GM18909 (cell line): ENCODE data around the gene FHIP2A.
"Not testable (repeated sequence)": the region's sequence is repeated elsewhere in the genome, so short reads cannot be mapped to it uniquely, and the experiment has no call there.

ENCODE experiments used
- ATAC-seq: cut with Tn5 transposase; IDR thresholded peaks from one replicate; pipeline ENCODE4 v1.9.1; 2021; ENCODE audit warnings: mild to moderate bottlenecking; ENCODE audit not compliant: unreplicated experiment, poor library complexity

The FHIP2A gene

DNA sequence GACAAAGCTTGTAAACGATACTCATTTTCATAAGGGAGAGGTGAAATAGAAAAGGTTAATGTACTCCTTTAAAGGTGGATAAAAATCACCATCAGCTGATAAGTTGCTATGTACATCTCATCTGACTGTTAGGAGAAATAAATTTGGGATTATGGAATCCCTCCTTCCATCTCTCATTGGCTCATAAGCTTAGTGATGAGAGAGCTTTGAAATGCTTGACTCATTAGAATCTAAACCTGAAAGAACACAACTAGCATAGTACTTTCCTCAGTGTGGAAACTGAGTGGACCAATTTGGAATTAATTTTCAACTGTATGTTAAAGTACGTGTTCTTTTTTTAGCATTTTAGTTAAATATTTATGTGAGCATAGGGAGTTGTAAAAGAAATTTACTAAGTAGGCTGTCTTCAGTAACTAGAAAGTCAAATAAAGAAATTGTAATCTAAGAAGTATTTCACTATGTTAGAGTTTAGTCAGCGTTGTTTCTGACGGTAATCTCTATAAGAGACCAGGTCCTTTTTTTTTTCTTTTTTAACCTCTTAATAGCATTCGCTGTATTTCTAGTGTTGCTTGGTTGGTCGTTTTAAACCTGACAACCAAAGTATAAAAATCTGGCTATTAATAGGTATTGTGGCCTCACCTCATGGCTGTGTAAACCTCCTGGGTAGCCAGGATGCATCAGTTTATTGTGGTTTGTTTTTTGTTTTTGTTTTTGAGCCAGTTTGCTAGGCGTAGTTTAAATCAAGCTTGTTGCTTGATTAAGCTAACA, 34.4 kb downstream of the FHIP2A start:
- no peak for ATAC-seq

- no peak for ATAC-seq
These were observed 35.1 kb downstream of the FHIP2A start for GRCh38 chr10:114856544-114857287.

- not testable (repeated sequence) for ATAC-seq
These were observed 35.6 kb downstream of the FHIP2A start for GRCh38 chr10:114857288-114857565.

GRCh38 chr10:114857922-114858629, 36.5 kb downstream of the FHIP2A start:
- ATAC-seq = no peak

DNA sequence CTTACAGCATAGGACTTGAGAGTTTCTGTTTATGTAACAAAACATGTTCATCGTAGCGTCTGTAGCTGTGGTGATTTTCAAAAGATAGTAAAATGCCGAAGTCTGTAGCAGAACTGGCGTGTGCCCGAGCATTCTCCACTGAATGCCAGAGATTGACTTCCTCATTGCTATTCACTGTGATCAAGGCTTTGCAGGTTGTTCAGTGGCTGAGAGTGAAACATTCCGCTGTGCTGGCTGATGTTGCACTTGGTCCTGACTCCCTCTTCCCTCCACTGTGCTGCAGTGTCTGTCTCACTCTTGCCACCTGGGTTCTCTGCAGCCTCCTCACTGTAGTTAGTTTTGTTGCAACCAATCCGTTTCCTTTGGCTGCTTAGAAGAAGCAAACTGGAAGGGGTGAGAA, 37.6 kb downstream of the FHIP2A start:
- no peak for ATAC-seq

DNA sequence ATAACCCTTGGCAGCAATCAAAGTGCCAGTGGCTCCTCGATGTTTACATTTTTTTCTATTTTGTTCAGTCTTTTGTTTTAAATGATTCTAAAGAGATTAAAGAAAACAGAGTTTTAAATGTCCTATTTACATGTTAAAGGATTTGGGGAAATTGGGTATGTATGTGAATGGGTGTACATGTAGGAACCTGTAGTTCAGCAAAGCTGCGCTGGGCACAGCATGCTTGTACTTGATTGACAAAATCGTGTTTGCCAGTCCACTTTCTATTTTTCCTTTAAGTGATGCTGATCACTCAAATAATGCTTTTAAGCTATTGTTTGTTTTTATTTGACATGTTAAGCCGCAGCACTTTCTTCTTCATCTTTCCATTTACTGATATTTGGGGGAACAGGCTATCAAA, 40.9 kb downstream of the FHIP2A start:
- ATAC-seq = no peak

DNA sequence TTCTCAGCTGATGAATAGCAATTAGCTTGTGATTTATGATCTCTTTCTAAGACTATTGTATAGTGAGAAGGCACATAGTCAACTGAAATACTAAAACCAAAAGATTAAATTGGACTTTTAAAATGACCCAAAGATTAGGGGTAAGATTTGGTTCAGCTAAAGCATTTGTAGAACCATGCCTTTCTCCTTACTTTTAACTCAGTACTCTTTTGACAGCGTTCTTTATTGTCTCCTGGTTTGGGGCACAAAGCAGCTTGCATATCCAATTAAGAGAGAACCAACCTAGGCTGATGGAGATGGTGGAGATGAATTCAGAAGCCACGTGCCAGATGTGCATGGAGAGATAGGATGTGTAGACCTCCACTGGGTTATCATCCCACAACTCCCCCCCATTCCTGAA, 45.8 kb downstream of the FHIP2A start:
- ATAC-seq = no peak

GRCh38 chr10:114868870-114869519, 47.4 kb downstream of the FHIP2A start:
- no peak for ATAC-seq

DNA sequence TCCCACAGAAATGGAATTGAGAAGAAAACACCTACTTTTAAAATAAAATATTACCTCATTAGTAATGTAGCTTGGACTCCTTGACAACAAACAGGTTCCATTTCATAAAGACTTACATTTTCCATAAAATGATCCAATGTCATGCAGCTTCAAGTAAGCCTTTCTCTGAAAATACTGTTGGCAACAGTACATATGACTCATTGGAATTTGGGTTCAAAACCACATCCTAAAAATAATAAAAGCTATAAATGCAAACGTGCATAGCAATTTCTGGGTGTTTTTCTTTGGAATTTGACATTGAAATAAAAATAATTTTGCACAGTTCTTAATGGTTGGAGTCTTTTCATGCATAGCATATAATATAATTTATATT, 47.9 kb downstream of the FHIP2A start:
- no peak for ATAC-seq

DNA sequence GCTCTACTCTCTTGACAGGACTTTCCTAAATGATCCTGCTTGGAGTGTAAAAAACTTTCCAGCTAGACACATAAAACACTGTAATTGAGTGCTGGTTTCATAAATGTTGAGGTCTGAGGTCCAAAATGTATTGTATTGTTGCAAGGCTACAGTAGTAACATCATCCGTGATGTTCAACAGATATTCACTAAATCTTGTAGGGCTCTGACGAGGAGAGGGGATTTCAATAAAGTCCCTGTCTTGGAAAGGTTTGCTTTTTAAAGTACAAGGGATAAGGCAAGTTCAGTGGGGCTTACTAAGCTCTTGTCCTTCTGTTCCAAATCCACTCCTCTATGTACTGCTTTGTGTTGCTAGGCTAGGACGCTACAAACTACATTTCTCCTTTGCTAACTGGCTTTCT, 48.9 kb downstream of the FHIP2A start:
- ATAC-seq = no peak

DNA sequence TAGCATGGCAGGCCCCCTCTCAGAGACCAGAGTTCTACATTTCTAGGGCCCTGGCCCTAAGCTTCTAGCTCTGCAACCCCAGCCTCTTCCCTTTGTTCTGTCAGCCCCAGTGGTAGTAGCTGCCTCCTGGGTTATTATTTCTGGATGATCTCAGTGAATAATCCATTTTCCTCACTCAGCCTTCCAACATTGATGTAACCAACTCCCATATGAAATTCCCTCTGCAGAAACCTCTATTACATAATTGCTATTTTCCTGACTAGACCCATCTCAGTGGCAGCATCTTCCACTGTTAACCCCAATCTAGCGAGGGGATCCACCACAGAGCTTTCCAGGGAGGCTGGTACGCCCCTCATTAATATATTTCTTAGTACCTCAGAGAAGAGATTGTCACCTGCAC, 49.8 kb downstream of the FHIP2A start:
- no peak for ATAC-seq
